ENCODE measurements around the gene SDHA.
"Not testable (repeated sequence)": the region's sequence is repeated elsewhere in the genome, so short reads cannot be mapped to it uniquely, and the experiment has no call there.

GRCh38 chr5:251538-251937 is 33.4 kb downstream of the SDHA start:
- TF ChIP-seq POLR2A (IDR thresholded peaks at IDR 0.05; ENCODE audit: low read depth); POLR2AphosphoS5 (IDR thresholded peaks at IDR 0.05): not testable (repeated sequence)
- TF ChIP-seq, protein P1, sequence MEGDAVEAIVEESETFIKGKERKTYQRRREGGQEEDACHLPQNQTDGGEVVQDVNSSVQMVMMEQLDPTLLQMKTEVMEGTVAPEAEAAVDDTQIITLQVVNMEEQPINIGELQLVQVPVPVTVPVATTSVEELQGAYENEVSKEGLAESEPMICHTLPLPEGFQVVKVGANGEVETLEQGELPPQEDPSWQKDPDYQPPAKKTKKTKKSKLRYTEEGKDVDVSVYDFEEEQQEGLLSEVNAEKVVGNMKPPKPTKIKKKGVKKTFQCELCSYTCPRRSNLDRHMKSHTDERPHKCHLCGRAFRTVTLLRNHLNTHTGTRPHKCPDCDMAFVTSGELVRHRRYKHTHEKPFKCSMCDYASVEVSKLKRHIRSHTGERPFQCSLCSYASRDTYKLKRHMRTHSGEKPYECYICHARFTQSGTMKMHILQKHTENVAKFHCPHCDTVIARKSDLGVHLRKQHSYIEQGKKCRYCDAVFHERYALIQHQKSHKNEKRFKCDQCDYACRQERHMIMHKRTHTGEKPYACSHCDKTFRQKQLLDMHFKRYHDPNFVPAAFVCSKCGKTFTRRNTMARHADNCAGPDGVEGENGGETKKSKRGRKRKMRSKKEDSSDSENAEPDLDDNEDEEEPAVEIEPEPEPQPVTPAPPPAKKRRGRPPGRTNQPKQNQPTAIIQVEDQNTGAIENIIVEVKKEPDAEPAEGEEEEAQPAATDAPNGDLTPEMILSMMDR (IDR thresholded peaks at IDR 0.05): not testable (repeated sequence)

Data from esophagus muscularis mucosa (tissue), 3 donors.